Measurements from ENCODE around the gene HECW1. TPM values are rescaled to one million over a fixed set of nuclear protein-coding genes. Genes with fewer than 3 reads are reported as not detected.

The HECW1 gene
- total and polyA plus RNA-seq, 2 of the 8 experiments (the other 6 are each of a cell fraction or from before 2014, with no cell fraction given), result 2.9 to 12.7 TPM

DNA sequence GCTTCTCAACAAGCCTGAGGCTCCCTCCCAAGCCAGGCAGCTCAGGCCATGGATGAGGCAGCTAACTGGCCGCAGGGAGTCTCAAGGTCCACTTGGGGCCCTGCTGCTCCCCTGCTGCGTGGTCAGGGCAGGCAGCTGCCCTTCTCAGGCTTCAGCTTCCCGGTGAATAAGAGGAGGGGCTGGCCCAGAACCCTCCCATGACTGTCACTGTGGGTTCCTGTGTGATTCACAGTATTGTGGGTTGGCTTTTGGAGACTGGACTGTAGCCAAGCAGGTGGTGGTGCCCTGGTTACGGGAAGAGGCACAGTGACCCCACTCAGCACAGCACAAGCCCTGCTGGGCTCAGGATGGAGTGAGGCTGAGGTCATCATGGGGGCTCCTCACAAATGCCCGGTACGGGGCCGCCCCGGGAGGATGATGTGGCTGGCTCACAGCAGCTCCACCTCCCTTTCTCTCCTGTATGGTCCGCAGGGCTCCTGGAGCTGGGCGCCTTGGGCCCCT, 189.8 kb downstream of the HECW1 start:
- Histone ChIP-seq H3K18ac (ENCODE audit: extremely low read depth, low read length) (no peak overlapping the region), H3K4me1 (replicated peaks in 1 of 4; ENCODE audit: control insufficient read depth in 3 of 4, insufficient read depth in 4 of 4, low read length in 3 of 4) (peaks cover 0 to 10% (median 6%) of the 10 kb centered on the region in 4 experiments; a peak in 4 of 7 replicates), H2AK5ac (ENCODE audit: low read depth, low read length) (peak overlapping the region; percentile 70; the same call in 1 of the 2 replicates), H3K79me1 (ENCODE audit: low read depth, low read length) (no peaks in the 10 kb centered on the region), H4K91ac (replicated peaks; ENCODE audit: insufficient read length, low read length) (peak overlapping the region; percentile 54), H3K27ac (ENCODE audit: low read depth, low read length) (no peak overlapping the region), H2BK5ac (ENCODE audit: low read depth, low read length) (peak overlapping the region; percentile 19; the same call in 1 of the 2 replicates), H3K36me3 (ENCODE audit: control insufficient read depth in 2 of 4, insufficient read depth in 4 of 4, low read length in 3 of 4) (no peaks in the 10 kb centered on the region), H2BK15ac (ENCODE audit: low read length) (0 out of 2 replicates have a peak overlapping the region, but pooled peaks have one; percentile 11), H3K79me2 (ENCODE audit: control insufficient read depth in 1 of 2, insufficient read depth in 2 of 2, low read length in 2 of 2) (no peaks in the 10 kb centered on the region), H2AFZ (ENCODE audit: low read length) (no peak overlapping the region), H2BK12ac (ENCODE audit: low read depth, low read length) (peak overlapping the region; percentile 61; the same call in 1 of the 2 replicates), H4K5ac (ENCODE audit: insufficient read length, low read depth, low read length) (no peak overlapping the region), H3K23ac (ENCODE audit: insufficient read length) (no peak overlapping the region), H4K20me1 (replicated peaks in 1 of 2; ENCODE audit: control insufficient read depth in 1 of 2, insufficient read depth in 2 of 2, low read length in 2 of 2) (no peaks in the 10 kb centered on the region), H3K23me2 (ENCODE audit: low read depth, low read length) (no peaks in the 10 kb centered on the region; the same call in 1 of the 2 replicates), H2BK120ac (replicated peaks; ENCODE audit: low read depth, low read length) (no peak overlapping the region), H4K8ac (ENCODE audit: extremely low read depth, insufficient read depth, low read length) (no peak overlapping the region; the same call in 1 of the 2 replicates), H3K14ac (ENCODE audit: insufficient read length) (no peak overlapping the region), H2BK20ac (ENCODE audit: low read length) (no peak overlapping the region), H3K9me3 (ENCODE audit: insufficient read depth in 2 of 2, low read depth in 1 of 2, low read length in 1 of 2) (no peaks in the 10 kb centered on the region), H3K56ac (replicated peaks; ENCODE audit: insufficient read length, low read depth, low read length) (no peak overlapping the region), H3K4ac (replicated peaks; ENCODE audit: insufficient read length, low read depth, low read length) (peak overlapping the region; percentile 61), H3K4me2 (ENCODE audit: insufficient read depth in 1 of 2, low read depth in 2 of 2, low read length in 2 of 2) (no peak overlapping the region), H3K4me3 (ENCODE audit: extremely low read depth in 1 of 4, insufficient read depth in 2 of 4, low read depth in 3 of 4, low read length in 4 of 4) (no peak overlapping the region), H3K9ac (replicated peaks in 1 of 4; ENCODE audit: extremely low read depth in 1 of 4, low read depth in 3 of 4, low read length in 3 of 4) (no peak overlapping the region), H3K27me3 (replicated peaks in 1 of 4; ENCODE audit: control insufficient read depth in 3 of 4, extremely low read depth in 1 of 4, insufficient read depth in 3 of 4, low read length in 3 of 4) (no peaks in the 10 kb centered on the region)
- ChIA-PET POLR2A (ENCODE audit: partially characterized antibody) (interaction anchor here (0.9 kb wide), 1 partner anchor 13 kb away, joined by 3 read pairs; no protein-coding TSS in a partner anchor), CTCF (ENCODE audit: partially characterized antibody) (interaction anchor here (0.8 to 1.2 kb wide), 5 partner anchors 14 to 159 kb away, joined by 3 to 4 read pairs (median 3); no protein-coding TSS in a partner anchor)
- DNase-seq (ENCODE audit: low read depth in 1 of 2, low spot score in 2 of 2) (no peak), FAIRE-seq (no peak)
- WGBS, 2 experiments (ENCODE audit: extremely low coverage in 1 of 2, insufficient coverage in 1 of 2, insufficient read length in 1 of 2, insufficient replicate concordance in 2 of 2, low coverage in 1 of 2, low lambda C conversion rate in 2 of 2, missing lambda C conversion rate in 1 of 2), result 74% methylated on average over 6 of the region's 10 CpGs; no CpG with 5 or more reads in 1 of the 2 experiments
- TF ChIP-seq, protein P1, sequence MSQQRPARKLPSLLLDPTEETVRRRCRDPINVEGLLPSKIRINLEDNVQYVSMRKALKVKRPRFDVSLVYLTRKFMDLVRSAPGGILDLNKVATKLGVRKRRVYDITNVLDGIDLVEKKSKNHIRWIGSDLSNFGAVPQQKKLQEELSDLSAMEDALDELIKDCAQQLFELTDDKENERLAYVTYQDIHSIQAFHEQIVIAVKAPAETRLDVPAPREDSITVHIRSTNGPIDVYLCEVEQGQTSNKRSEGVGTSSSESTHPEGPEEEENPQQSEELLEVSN (IDR thresholded peaks at IDR 0.05), result no peak
- TF ChIP-seq BACH1 (IDR thresholded peaks at IDR 0.05; ENCODE audit: low read length) (no peak), CEBPB (IDR thresholded peaks at IDR 0.05; ENCODE audit: low read depth, low read length) (no peak)

All from H1 (cell line).